ENCODE data around the gene KRTAP3-3.
"Not testable (repeated sequence)": the region's sequence is repeated elsewhere in the genome, so short reads cannot be mapped to it uniquely, and the experiment has no call there.

KRTAP3-3 gene

GRCh38 chr17:40993839-40994238, at the start of gene KRTAP3-3:
Gene KRTAP3-3, minus strand, starts transcription at chr17:40994164. Its CDS starts 67 bp downstream, at chr17:40994097.
- TF ChIP-seq GATA2 (IDR thresholded peaks at IDR 0.05; ENCODE audit: low read depth, low read length) (no peak), GATA3 (IDR thresholded peaks at IDR 0.05; ENCODE audit: low read depth, low read length) (no peak)

GRCh38 chr17:41042953-41043352, 49.0 kb upstream of the KRTAP3-3 start:
- TF ChIP-seq GATA2 (IDR thresholded peaks at IDR 0.05; ENCODE audit: low read depth, low read length) (no peak), GATA3 (IDR thresholded peaks at IDR 0.05; ENCODE audit: low read depth, low read length) (no peak)

DNA sequence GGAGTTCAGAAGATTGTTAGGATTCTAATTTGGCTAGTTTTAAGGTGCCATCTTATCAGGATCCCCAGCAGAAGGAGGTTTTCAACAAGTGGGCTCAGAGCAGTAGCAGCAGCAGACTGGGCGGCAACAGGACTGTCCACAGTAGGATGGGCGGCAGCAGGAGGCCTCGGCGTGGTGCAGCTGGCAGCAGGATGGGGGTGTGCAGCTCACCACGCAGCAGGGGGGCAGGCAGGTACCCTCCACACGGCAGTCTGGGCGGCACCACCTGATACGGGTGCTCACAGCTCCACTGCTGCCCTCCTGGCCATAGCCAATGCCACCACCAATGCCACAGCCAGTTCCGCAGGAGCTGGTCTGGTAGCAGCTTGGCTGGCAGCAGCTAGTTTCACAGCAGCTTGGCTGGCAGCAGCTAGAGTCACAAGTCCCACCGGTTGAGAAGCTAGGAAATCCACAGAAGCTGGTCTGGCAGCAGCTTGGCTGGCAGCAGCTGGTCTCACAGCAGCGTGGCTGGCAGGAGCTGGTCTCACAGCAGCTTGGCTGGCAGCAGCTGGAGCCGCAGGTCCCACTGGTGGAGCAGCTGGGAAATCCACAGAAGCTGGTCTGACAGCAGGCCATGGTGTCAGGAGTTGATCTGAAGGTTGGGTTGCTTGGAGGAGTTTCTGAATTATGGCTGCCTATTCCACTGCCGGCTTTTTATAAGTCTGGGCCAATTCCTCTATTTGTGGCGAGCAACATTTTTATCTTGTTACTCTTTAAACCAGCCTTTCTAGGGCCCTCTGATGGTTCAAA, 47.0 kb upstream of the KRTAP3-3 start, which contains the start of gene KRTAP1-1:
TSS of gene KRTAP1-1 (minus strand) at position 668 of the 789 bp plus-strand sequence. CDS start at position 615, 53 bp downstream.
- TF ChIP-seq GATA2, GATA3 (IDR thresholded peaks at IDR 0.05; ENCODE audit: low read depth, low read length): not testable (repeated sequence)

DNA sequence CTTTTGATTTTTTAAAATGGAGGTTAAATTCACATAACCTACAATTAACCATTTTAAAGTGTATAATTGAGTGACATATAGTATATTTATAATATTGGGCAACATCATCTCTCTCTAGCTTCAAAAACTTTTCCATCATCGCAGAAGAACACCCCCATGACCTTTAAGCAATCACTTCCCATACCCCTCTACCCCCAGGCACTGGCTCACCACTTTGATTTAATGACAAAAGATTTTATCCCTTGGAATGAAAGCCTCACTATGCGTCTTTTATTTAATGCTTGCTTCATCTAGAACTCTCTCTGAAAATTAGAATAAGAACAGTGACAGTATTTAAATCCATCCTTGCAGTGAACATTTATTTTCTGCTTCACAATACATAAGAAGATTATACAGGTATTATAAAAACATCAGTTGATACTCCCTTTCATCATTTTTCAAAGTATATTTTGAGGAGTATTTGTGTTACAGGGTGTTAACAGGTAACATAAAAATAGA, 43.9 kb upstream of the KRTAP3-3 start:
- TF ChIP-seq GATA3 (IDR thresholded peaks at IDR 0.05; ENCODE audit: low read depth, low read length) (no peak), GATA2 (IDR thresholded peaks at IDR 0.05; ENCODE audit: low read depth, low read length) (no peak)

DNA sequence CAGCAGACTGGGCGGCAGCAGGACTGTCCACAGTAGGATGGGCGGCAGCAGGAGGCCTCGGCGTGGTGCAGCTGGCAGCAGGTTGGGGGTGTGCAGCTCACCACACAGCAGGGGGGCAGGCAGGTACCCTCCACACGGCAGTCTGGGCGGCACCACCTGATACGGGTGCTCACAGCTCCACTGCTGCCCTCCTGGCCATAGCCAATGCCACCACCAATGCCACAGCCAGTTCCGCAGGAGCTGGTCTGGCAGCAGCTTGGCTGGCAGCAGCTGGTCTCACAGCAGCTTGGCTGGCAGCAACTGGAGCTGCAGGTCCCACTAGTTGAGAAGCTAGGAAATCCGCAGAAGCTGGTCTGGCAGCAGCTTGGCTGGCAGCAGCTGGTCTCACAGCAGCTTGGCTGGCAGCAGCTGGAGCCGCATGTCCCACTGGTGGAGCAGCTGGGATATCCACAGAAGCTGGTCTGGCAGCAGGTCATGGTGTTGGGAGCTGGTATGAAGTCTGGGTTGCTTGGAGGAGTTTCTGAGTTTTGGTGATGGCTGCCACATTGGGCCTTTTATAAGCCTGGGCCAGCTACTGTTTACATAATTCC, 40.5 kb upstream of the KRTAP3-3 start, which contains the start of gene KRTAP1-3:
TSS of gene KRTAP1-3 (minus strand) at position 529 of the 590 bp plus-strand sequence. CDS start at position 476, 53 bp downstream.
- TF ChIP-seq GATA3, GATA2 (IDR thresholded peaks at IDR 0.05; ENCODE audit: low read depth, low read length): not testable (repeated sequence)

GRCh38 chr17:41029633-41030245, 35.8 kb upstream of the KRTAP3-3 start, which contains the start of gene KRTAP1-4:
Gene KRTAP1-4, minus strand, starts transcription at chr17:41030195. Its CDS starts 117 bp downstream, at chr17:41030078.
- TF ChIP-seq GATA3 (IDR thresholded peaks at IDR 0.05; ENCODE audit: low read depth, low read length) (no peak), GATA2 (IDR thresholded peaks at IDR 0.05; ENCODE audit: low read depth, low read length) (no peak)

- TF ChIP-seq GATA2 (IDR thresholded peaks at IDR 0.05; ENCODE audit: low read depth, low read length): no peak
- no peak for TF ChIP-seq GATA3 (IDR thresholded peaks at IDR 0.05; ENCODE audit: low read depth, low read length)
Measured at GRCh38 chr17:41026715-41027471, 32.9 kb upstream of the KRTAP3-3 start, which contains the start of gene KRTAP1-5. Gene KRTAP1-5, minus strand, starts transcription at chr17:41027208. Its CDS starts 53 bp downstream, at chr17:41027155.

DNA sequence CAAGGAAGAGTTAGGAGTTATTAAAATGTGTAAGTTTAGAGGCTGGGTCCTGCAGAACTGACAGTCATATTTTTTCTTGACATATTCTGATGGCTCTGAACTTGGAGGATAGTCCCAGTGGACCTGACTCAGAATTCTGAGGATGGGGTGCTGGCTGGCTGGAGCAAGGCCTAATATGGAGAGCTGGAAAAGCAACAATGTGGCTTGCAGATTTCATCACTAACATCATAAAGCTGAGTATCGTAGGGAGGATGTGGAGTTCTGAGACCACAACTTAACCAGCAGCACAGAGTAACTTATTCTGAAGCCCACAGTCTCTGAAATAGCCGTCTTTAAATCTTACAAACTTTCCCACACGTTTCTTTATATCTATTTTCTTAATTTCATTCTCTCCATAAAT, 30.7 kb upstream of the KRTAP3-3 start:
- no peak for TF ChIP-seq GATA3 (IDR thresholded peaks at IDR 0.05; ENCODE audit: low read depth, low read length)
- TF ChIP-seq GATA2 (IDR thresholded peaks at IDR 0.05; ENCODE audit: low read depth, low read length): no peak

- TF ChIP-seq GATA3 (IDR thresholded peaks at IDR 0.05; ENCODE audit: low read depth, low read length) (no peak), GATA2 (IDR thresholded peaks at IDR 0.05; ENCODE audit: low read depth, low read length) (no peak)
Measured at GRCh38 chr17:41020336-41020735, 26.4 kb upstream of the KRTAP3-3 start.

- no peak for TF ChIP-seq GATA2 (IDR thresholded peaks at IDR 0.05; ENCODE audit: low read depth, low read length)
- no peak for TF ChIP-seq GATA3 (IDR thresholded peaks at IDR 0.05; ENCODE audit: low read depth, low read length)
Measured at GRCh38 chr17:41019415-41019814, 25.5 kb upstream of the KRTAP3-3 start.

GRCh38 chr17:41018541-41018940, 24.6 kb upstream of the KRTAP3-3 start:
- TF ChIP-seq GATA3 (IDR thresholded peaks at IDR 0.05; ENCODE audit: low read depth, low read length): no peak

GRCh38 chr17:41016578-41017215, 22.7 kb upstream of the KRTAP3-3 start:
- TF ChIP-seq GATA2 (IDR thresholded peaks at IDR 0.05; ENCODE audit: low read depth, low read length): no peak
- no peak for TF ChIP-seq GATA3 (IDR thresholded peaks at IDR 0.05; ENCODE audit: low read depth, low read length)

- TF ChIP-seq GATA3 (IDR thresholded peaks at IDR 0.05; ENCODE audit: low read depth, low read length) (no peak), GATA2 (IDR thresholded peaks at IDR 0.05; ENCODE audit: low read depth, low read length) (no peak)
Measured at GRCh38 chr17:41015454-41015853, 21.5 kb upstream of the KRTAP3-3 start.
